ENCODE data around the gene DNMT3A.
A peak's percentile ranks its signal among the peaks of the same experiment; 100 is the strongest.

The DNMT3A gene

GRCh38 chr2:25331686-25332365, 9.9 kb downstream of the DNMT3A start:
- Mint-ChIP-seq H3K27me3 (no peaks in the 10 kb centered on the region), H3K36me3 (ENCODE audit: low read depth) (peaks cover 44% of the 10 kb centered on the region), H3K9me3 (peaks cover 10% of the 10 kb centered on the region), H3K27ac (peak overlapping the region; percentile 89), H3K4me1 (ENCODE audit: low read depth) (peaks cover 69% of the 10 kb centered on the region), H3K4me3 (peak overlapping the region; percentile 23)
- peak; percentile 74 for DNase-seq

- Mint-ChIP-seq H3K4me1 (ENCODE audit: low read depth) (peaks cover 64% of the 10 kb centered on the region), H3K36me3 (ENCODE audit: low read depth) (peaks cover 51% of the 10 kb centered on the region), H3K27ac (peak overlapping the region; percentile 89), H3K9me3 (peaks cover 15% of the 10 kb centered on the region), H3K4me3 (no peak overlapping the region), H3K27me3 (no peaks in the 10 kb centered on the region)
- no peak for DNase-seq
Measured at GRCh38 chr2:25330937-25331336, 10.8 kb downstream of the DNMT3A start.

GRCh38 chr2:25330273-25330672, 11.5 kb downstream of the DNMT3A start:
- peaks cover 57% of the 10 kb centered on the region for H3K36me3 Mint-ChIP-seq (ENCODE audit: low read depth)

GRCh38 chr2:25328152-25329085, 13.3 kb downstream of the DNMT3A start:
- no peak for DNase-seq
- H3K27me3 Mint-ChIP-seq, result no peaks in the 10 kb centered on the region
- H3K27ac Mint-ChIP-seq, result peak overlapping the region; percentile 50
- H3K4me1 Mint-ChIP-seq (ENCODE audit: low read depth), result peaks cover 65% of the 10 kb centered on the region
- no peak overlapping the region for H3K4me3 Mint-ChIP-seq
- peaks cover 15% of the 10 kb centered on the region for H3K9me3 Mint-ChIP-seq
- H3K36me3 Mint-ChIP-seq (ENCODE audit: low read depth), result peaks cover 57% of the 10 kb centered on the region

More at GRCh38 chr2:25330273-25330672, 11.5 kb downstream of the DNMT3A start:
- Mint-ChIP-seq H3K27me3 (no peaks in the 10 kb centered on the region), H3K4me1 (ENCODE audit: low read depth) (peaks cover 63% of the 10 kb centered on the region), H3K4me3 (no peak overlapping the region), H3K27ac (no peak overlapping the region), H3K9me3 (peaks cover 15% of the 10 kb centered on the region)
- DNase-seq, result no peak

- no peak for DNase-seq
- Mint-ChIP-seq H3K27ac (peak overlapping the region; percentile 17), H3K27me3 (no peaks in the 10 kb centered on the region), H3K4me3 (no peak overlapping the region), H3K4me1 (ENCODE audit: low read depth) (peaks cover 68% of the 10 kb centered on the region), H3K9me3 (peaks cover 15% of the 10 kb centered on the region), H3K36me3 (ENCODE audit: low read depth) (peaks cover 49% of the 10 kb centered on the region)
Measured at GRCh38 chr2:25326326-25327013, 15.3 kb downstream of the DNMT3A start.

GRCh38 chr2:25324905-25325592, 16.7 kb downstream of the DNMT3A start:
- no peaks in the 10 kb centered on the region for H3K27me3 Mint-ChIP-seq
- H3K9me3 Mint-ChIP-seq, result peaks cover 15% of the 10 kb centered on the region
- H3K4me1 Mint-ChIP-seq (ENCODE audit: low read depth), result peaks cover 63% of the 10 kb centered on the region
- no peak overlapping the region for H3K4me3 Mint-ChIP-seq
- DNase-seq, result no peak
- peak overlapping the region; percentile 89 for H3K27ac Mint-ChIP-seq
- peaks cover 49% of the 10 kb centered on the region for H3K36me3 Mint-ChIP-seq (ENCODE audit: low read depth)

GRCh38 chr2:25324251-25324650, 17.5 kb downstream of the DNMT3A start:
- H3K36me3 Mint-ChIP-seq (ENCODE audit: low read depth), result peaks cover 50% of the 10 kb centered on the region
- no peaks in the 10 kb centered on the region for H3K27me3 Mint-ChIP-seq
- no peak for DNase-seq
- peak overlapping the region; percentile 89 for H3K27ac Mint-ChIP-seq
- no peak overlapping the region for H3K4me3 Mint-ChIP-seq
- peaks cover 15% of the 10 kb centered on the region for H3K9me3 Mint-ChIP-seq
- H3K4me1 Mint-ChIP-seq (ENCODE audit: low read depth), result peaks cover 63% of the 10 kb centered on the region

- peaks cover 51% of the 10 kb centered on the region for H3K36me3 Mint-ChIP-seq (ENCODE audit: low read depth)
- H3K9me3 Mint-ChIP-seq, result peaks cover 15% of the 10 kb centered on the region
- H3K4me1 Mint-ChIP-seq (ENCODE audit: low read depth), result peaks cover 64% of the 10 kb centered on the region
- H3K27me3 Mint-ChIP-seq, result no peaks in the 10 kb centered on the region
- no peak for DNase-seq
- peak overlapping the region; percentile 89 for H3K27ac Mint-ChIP-seq
- H3K4me3 Mint-ChIP-seq, result peak overlapping the region; percentile 58
Measured at GRCh38 chr2:25323610-25324189, 18.0 kb downstream of the DNMT3A start.

GRCh38 chr2:25323042-25323514, 18.6 kb downstream of the DNMT3A start:
- peak; percentile 72 for DNase-seq
- H3K27ac Mint-ChIP-seq, result peak overlapping the region; percentile 89
- peak overlapping the region; percentile 58 for H3K4me3 Mint-ChIP-seq
- H3K4me1 Mint-ChIP-seq (ENCODE audit: low read depth), result peaks cover 65% of the 10 kb centered on the region
- H3K9me3 Mint-ChIP-seq, result peaks cover 15% of the 10 kb centered on the region
- peaks cover 46% of the 10 kb centered on the region for H3K36me3 Mint-ChIP-seq (ENCODE audit: low read depth)
- no peaks in the 10 kb centered on the region for H3K27me3 Mint-ChIP-seq

GRCh38 chr2:25322312-25322711, 19.4 kb downstream of the DNMT3A start:
- Mint-ChIP-seq H3K36me3 (ENCODE audit: low read depth) (peaks cover 42% of the 10 kb centered on the region), H3K27ac (peak overlapping the region; percentile 89), H3K9me3 (peaks cover 8% of the 10 kb centered on the region), H3K4me1 (ENCODE audit: low read depth) (peaks cover 70% of the 10 kb centered on the region), H3K27me3 (no peaks in the 10 kb centered on the region), H3K4me3 (peak overlapping the region; percentile 58)
- peak; percentile 52 for DNase-seq

- Mint-ChIP-seq H3K27me3 (no peaks in the 10 kb centered on the region), H3K9me3 (no peaks in the 10 kb centered on the region), H3K4me1 (ENCODE audit: low read depth) (peaks cover 80% of the 10 kb centered on the region), H3K27ac (peak overlapping the region; percentile 75), H3K36me3 (ENCODE audit: low read depth) (peaks cover 29% of the 10 kb centered on the region), H3K4me3 (no peak overlapping the region)
- no peak for DNase-seq
Measured at GRCh38 chr2:25320077-25320476, 21.6 kb downstream of the DNMT3A start.

GRCh38 chr2:25316101-25316500, 25.6 kb downstream of the DNMT3A start:
- Mint-ChIP-seq H3K4me1 (ENCODE audit: low read depth) (peaks cover 75% of the 10 kb centered on the region), H3K27me3 (no peaks in the 10 kb centered on the region), H3K36me3 (ENCODE audit: low read depth) (peaks cover 53% of the 10 kb centered on the region), H3K9me3 (no peaks in the 10 kb centered on the region), H3K27ac (peak overlapping the region; percentile 98), H3K4me3 (no peak overlapping the region)
- DNase-seq, result no peak

- H3K27ac Mint-ChIP-seq, result peak overlapping the region; percentile 98
- no peak for DNase-seq
- H3K27me3 Mint-ChIP-seq, result no peaks in the 10 kb centered on the region
- no peaks in the 10 kb centered on the region for H3K9me3 Mint-ChIP-seq
- H3K4me1 Mint-ChIP-seq (ENCODE audit: low read depth), result peaks cover 79% of the 10 kb centered on the region
- peaks cover 57% of the 10 kb centered on the region for H3K36me3 Mint-ChIP-seq (ENCODE audit: low read depth)
- peak overlapping the region; percentile 20 for H3K4me3 Mint-ChIP-seq
Measured at GRCh38 chr2:25315316-25315680, 26.4 kb downstream of the DNMT3A start.
